NCI-H748 treated with DMSO at 0.1 percent for 48 hours (cell line): ENCODE data around the gene UGT1A6.
"Not testable (repeated sequence)": the region's sequence is repeated elsewhere in the genome, so short reads cannot be mapped to it uniquely, and the experiment has no call there.

Experiments
- DNase-seq: peaks from one replicate; lab custom pipeline; 2025; lab: John Stamatoyannopoulos, UW

The UGT1A6 gene

GRCh38 chr2:233692648-233693047, at the start of gene UGT1A6:
Gene UGT1A6, plus strand, starts transcription at chr2:233692890. Its CDS starts 115 bp downstream, at chr2:233693005.
- DNase-seq, result no peak

- DNase-seq, result no peak
These were observed 49.6 kb upstream of the UGT1A6 start for GRCh38 chr2:233643128-233643527.

GRCh38 chr2:233646033-233646432, 46.7 kb upstream of the UGT1A6 start:
- DNase-seq, result not testable (repeated sequence)

- no peak for DNase-seq
These were observed 41.7 kb upstream of the UGT1A6 start for GRCh38 chr2:233650981-233651380.

GRCh38 chr2:233651430-233651829, 41.3 kb upstream of the UGT1A6 start:
- DNase-seq, result no peak

- no peak for DNase-seq
These were observed 38.2 kb upstream of the UGT1A6 start for GRCh38 chr2:233654501-233654900.

GRCh38 chr2:233655043-233655442, 37.6 kb upstream of the UGT1A6 start:
- no peak for DNase-seq

- not testable (repeated sequence) for DNase-seq
These were observed 36.7 kb upstream of the UGT1A6 start for GRCh38 chr2:233655943-233656342.

GRCh38 chr2:233656443-233656842, 36.2 kb upstream of the UGT1A6 start:
- DNase-seq, result no peak

- no peak for DNase-seq
These were observed 34.1 kb upstream of the UGT1A6 start for GRCh38 chr2:233658610-233659009.

GRCh38 chr2:233663911-233664310, 28.8 kb upstream of the UGT1A6 start:
- no peak for DNase-seq

GRCh38 chr2:233668605-233669260, 24.0 kb upstream of the UGT1A6 start:
- DNase-seq, result no peak

- DNase-seq, result no peak
These were observed 21.2 kb upstream of the UGT1A6 start, which contains the start of gene UGT1A9 for GRCh38 chr2:233671290-233672161. Gene UGT1A9, plus strand, starts transcription at chr2:233671898. Its CDS starts 37 bp downstream, at chr2:233671935.

GRCh38 chr2:233672886-233673285, 19.8 kb upstream of the UGT1A6 start:
- DNase-seq, result no peak

GRCh38 chr2:233673896-233674295, 18.8 kb upstream of the UGT1A6 start:
- DNase-seq, result no peak

GRCh38 chr2:233674314-233674713, 18.4 kb upstream of the UGT1A6 start:
- DNase-seq, result no peak

- DNase-seq, result no peak
These were observed 17.7 kb upstream of the UGT1A6 start for GRCh38 chr2:233674995-233675394.

GRCh38 chr2:233676046-233676445, 16.6 kb upstream of the UGT1A6 start:
- no peak for DNase-seq

- no peak for DNase-seq
These were observed 13.5 kb upstream of the UGT1A6 start for GRCh38 chr2:233679196-233679595.

- DNase-seq, result no peak
These were observed 12.2 kb upstream of the UGT1A6 start for GRCh38 chr2:233680361-233681045.

GRCh38 chr2:233681521-233682099, 11.1 kb upstream of the UGT1A6 start, which contains the start of gene UGT1A7:
Gene UGT1A7, plus strand, starts transcription at chr2:233681901. Its CDS starts 37 bp downstream, at chr2:233681938.
- no peak for DNase-seq

- no peak for DNase-seq
These were observed 8.1 kb upstream of the UGT1A6 start for GRCh38 chr2:233684640-233685039.
